ENCODE results near the gene SLC47A2.

DNA sequence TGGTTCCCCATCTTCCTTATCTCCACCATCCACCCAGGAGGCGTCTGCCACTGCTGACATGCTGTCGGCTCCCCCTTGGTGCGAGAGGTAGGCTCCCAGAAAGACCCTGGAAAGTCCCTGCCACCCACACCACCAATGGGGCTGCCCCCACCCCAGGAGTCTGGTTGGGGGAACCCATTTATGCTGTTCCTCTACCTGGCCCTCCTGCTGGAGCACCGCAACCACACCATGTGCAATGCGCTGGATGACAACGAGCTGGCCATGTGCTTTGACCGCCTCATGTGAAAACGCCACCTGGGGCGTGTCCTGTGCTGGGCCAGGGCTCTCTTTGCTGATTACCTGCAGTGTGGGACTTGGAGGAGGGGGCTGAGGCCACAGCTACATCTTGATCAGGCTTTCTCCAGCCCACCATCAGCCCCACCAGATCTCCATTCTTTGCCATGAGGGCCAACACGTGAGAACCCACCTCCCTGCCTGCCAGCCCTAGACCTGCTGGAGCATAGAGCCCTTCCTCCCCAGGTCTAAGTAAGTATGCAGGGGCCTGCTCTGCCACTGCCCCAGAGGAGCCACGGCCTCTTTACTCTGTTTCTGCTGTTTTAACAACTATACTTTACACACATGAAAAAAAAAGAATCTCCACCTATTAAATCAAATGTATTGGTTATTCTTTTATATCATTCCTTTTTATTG lies 39.6 kb upstream of the SLC47A2 start:
- TF ChIP-seq EZH2 (IDR thresholded peaks at IDR 0.05; ENCODE audit: insufficient read depth, poor library complexity, severe bottlenecking) (no peak), EZH2phosphoT487 (IDR thresholded peaks at IDR 0.05; ENCODE audit: insufficient read depth, low read depth) (no peak)
